Airway epithelial cell (primary cell): ENCODE results near the gene CD302. TPM values are rescaled to one million over a fixed set of nuclear protein-coding genes. Genes with fewer than 3 reads are reported as not detected.

Experiments used
- total RNA-seq: library from RNA; depleted of rRNA; stranded (reverse); fragments of >200 nt; gene quantifications from 2 replicates; pipeline ENCODE4 v1.2.3, GENCODE V29; 2015

Gene CD302, protein sequence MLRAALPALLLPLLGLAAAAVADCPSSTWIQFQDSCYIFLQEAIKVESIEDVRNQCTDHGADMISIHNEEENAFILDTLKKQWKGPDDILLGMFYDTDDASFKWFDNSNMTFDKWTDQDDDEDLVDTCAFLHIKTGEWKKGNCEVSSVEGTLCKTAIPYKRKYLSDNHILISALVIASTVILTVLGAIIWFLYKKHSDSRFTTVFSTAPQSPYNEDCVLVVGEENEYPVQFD
- 1.1 and 1.8 TPM in 2 replicates for total RNA-seq

DNA sequence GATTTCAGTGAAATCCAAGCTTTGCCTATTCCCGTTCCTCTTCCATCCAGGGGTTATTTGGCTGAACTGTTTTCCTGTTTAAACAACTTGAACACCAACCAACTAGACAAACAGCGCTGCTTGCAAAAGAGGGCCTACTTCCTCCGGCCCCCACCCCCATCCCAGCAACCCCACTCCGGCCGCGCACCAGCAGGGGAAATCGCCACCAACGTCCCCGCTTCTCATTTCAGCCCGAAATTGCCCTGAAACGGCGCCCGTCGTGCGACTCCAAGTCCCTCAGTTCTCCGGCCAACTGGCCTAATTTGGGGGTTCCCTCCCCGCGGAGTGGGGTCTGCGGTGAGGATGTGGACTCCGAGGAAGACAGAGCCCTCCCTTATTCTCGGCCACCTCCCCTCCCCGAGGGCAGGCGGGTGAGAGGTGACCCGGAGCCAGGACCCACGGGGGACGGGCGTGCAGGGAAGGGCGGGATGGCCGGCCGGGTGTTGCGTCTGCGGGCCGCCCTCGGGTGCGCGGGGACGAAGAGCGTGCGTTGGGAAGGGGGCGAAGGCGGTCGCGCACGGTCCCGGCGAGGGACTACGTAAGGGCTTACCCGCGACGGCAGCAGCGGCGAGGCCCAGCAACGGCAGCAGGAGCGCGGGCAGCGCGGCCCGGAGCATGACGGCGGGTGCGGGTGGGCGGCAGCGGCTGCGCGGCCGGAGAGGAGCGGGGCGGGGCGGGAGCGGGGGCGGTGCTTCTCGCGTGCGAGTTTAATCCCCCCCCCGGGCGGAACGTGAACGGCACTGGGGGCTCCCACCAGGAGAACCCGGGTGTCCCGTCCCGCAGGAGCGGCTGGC, at the start of gene CD302:
Gene CD302 (minus strand): TSS at position 666 of the 833 bp plus-strand sequence. CDS start 10 bp downstream, at position 656.

Other genes with a start within 250 kb of the CD302 start
- gene BAZ2B, start 181.7 kb downstream of the CD302 start, total RNA-seq: 26.8 and 41.8 TPM in 2 replicates
- gene MARCHF7, start 85.7 kb downstream of the CD302 start, total RNA-seq: 66.9 and 71.3 TPM in 2 replicates
- gene LY75, start 106.5 kb upstream of the CD302 start, total RNA-seq: 0.35 and 1.3 TPM in 2 replicates